H9 (cell line): ENCODE results near the gene COQ10B. TPM values are rescaled to one million over a fixed set of nuclear protein-coding genes. Genes with fewer than 3 reads are reported as not detected.

ENCODE experiments used
- DNase-seq: peaks from one replicate; pipeline ENCODE4 v3.0.0-alpha.2; 2017
- H2AFZ ChIP-seq: one replicate; pipeline ENCODE4 v1.6.1; 2013; ENCODE audit warnings: mild to moderate bottlenecking, low read length, control low read depth, moderate library complexity
- H2AK5ac ChIP-seq: 2 replicates; pipeline ENCODE4 v1.6.1; 2013; ENCODE audit warnings: low read length, control low read depth, mixed read lengths; ENCODE audit not compliant: insufficient read length
- H2BK120ac ChIP-seq: one replicate; pipeline ENCODE4 v1.6.1; 2013; ENCODE audit warnings: low read depth, mild to moderate bottlenecking, low read length, control low read depth, inconsistent platforms; ENCODE audit not compliant: poor library complexity, severe bottlenecking
- H2BK12ac ChIP-seq: 2 replicates; pipeline ENCODE4 v1.6.1; 2013; ENCODE audit warnings: low read length, control low read depth, mixed read lengths, low read depth; ENCODE audit not compliant: insufficient read length
- H2BK15ac ChIP-seq: 2 replicates; pipeline ENCODE4 v1.6.1; 2013; ENCODE audit warnings: low read depth, low read length, control low read depth
- H2BK20ac ChIP-seq: one replicate; pipeline ENCODE4 v1.6.1; 2013; ENCODE audit warnings: low read depth, mild to moderate bottlenecking, low read length, control low read depth, inconsistent platforms; ENCODE audit not compliant: poor library complexity, severe bottlenecking
- H2BK5ac ChIP-seq: 2 replicates; pipeline ENCODE4 v1.6.1; 2013; ENCODE audit warnings: low read length, control low read depth, mixed read lengths; ENCODE audit not compliant: insufficient read length
- H3K14ac ChIP-seq: 2 replicates; pipeline ENCODE4 v1.6.1; 2013; ENCODE audit warnings: low read length, control low read depth; ENCODE audit not compliant: insufficient read depth
- H3K18ac ChIP-seq: 2 replicates; pipeline ENCODE4 v1.6.1; 2013; ENCODE audit warnings: low read depth, mild to moderate bottlenecking, mixed read lengths, low read length, control low read depth; ENCODE audit not compliant: insufficient read length
- H3K23ac ChIP-seq: 2 replicates; pipeline ENCODE4 v1.6.1; 2013; ENCODE audit warnings: low read length, control low read depth, mixed read lengths, low read depth; ENCODE audit not compliant: insufficient read length
- H3K23me2 ChIP-seq: 2 replicates; pipeline ENCODE4 v1.6.1; 2013; ENCODE audit warnings: low read depth, mild to moderate bottlenecking, mixed read lengths, low read length, control low read depth; ENCODE audit not compliant: insufficient read length, poor library complexity, severe bottlenecking
- H3K27ac ChIP-seq: 2 replicates; pipeline ENCODE4 v1.5.1; 2013; ENCODE audit warnings: low read length, control low read depth, mixed read lengths, low read depth; ENCODE audit not compliant: insufficient read length
- H3K27me3 ChIP-seq: 2 replicates; pipeline ENCODE4 v1.6.1; 2013; ENCODE audit warnings: low read length, control low read depth, inconsistent platforms; ENCODE audit not compliant: insufficient read depth
- H3K4ac ChIP-seq: 2 replicates; pipeline ENCODE4 v1.6.1; 2013; ENCODE audit warnings: low read depth, mild to moderate bottlenecking, control low read depth, inconsistent platforms, low read length, moderate library complexity
- H3K4me1 ChIP-seq: 2 replicates; pipeline ENCODE4 v1.6.1; 2013; ENCODE audit warnings: low read length, control low read depth, inconsistent platforms; ENCODE audit not compliant: insufficient read depth
- H3K4me2 ChIP-seq: 2 replicates; pipeline ENCODE4 v1.6.1; 2013; ENCODE audit warnings: low read length, control low read depth, mixed read lengths; ENCODE audit not compliant: insufficient read length, insufficient read depth
- H3K56ac ChIP-seq: 2 replicates; pipeline ENCODE4 v1.6.1; 2013; ENCODE audit warnings: low read depth, mild to moderate bottlenecking, mixed read lengths, low read length, control low read depth; ENCODE audit not compliant: insufficient read length
- H3K79me1 ChIP-seq: 2 replicates; pipeline ENCODE4 v1.6.1; 2013; ENCODE audit warnings: low read depth, mild to moderate bottlenecking, moderate library complexity, low read length, control low read depth, inconsistent platforms; ENCODE audit not compliant: insufficient read depth, poor library complexity, severe bottlenecking
- H3K79me2 ChIP-seq: 2 replicates; pipeline ENCODE4 v1.6.1; 2013; ENCODE audit warnings: low read length, control low read depth, inconsistent platforms; ENCODE audit not compliant: insufficient read depth
- H3K9ac ChIP-seq: 2 replicates; pipeline ENCODE4 v1.6.1; 2013; ENCODE audit warnings: low read length, control low read depth, mixed read lengths; ENCODE audit not compliant: insufficient read length; ENCODE audit errors: extremely low read depth
- H3K9me3 ChIP-seq: one replicate; pipeline ENCODE4 v1.6.1; 2013; ENCODE audit warnings: low read depth, low read length, inconsistent platforms; ENCODE audit not compliant: control insufficient read depth
- H3T11ph ChIP-seq: one replicate; pipeline ENCODE4 v1.6.1; 2013; ENCODE audit warnings: mild to moderate bottlenecking, low read length, control low read depth, inconsistent platforms
- H4K20me1 ChIP-seq: one replicate; pipeline ENCODE4 v1.6.1; 2013; ENCODE audit not compliant: control insufficient read depth, insufficient read length, insufficient read depth
- H4K5ac ChIP-seq: 2 replicates; pipeline ENCODE4 v1.6.1; 2013; ENCODE audit warnings: low read depth, mild to moderate bottlenecking, mixed read lengths, low read length, control low read depth; ENCODE audit not compliant: insufficient read length
- H4K8ac ChIP-seq: replicated peaks from 2 replicates; pipeline ENCODE4 v1.6.1; 2013; ENCODE audit warnings: low read length, control low read depth, mixed read lengths, low read depth; ENCODE audit not compliant: insufficient read length
- H4K91ac ChIP-seq: 2 replicates; pipeline ENCODE4 v1.6.1; 2013; ENCODE audit warnings: low read depth, mild to moderate bottlenecking, moderate library complexity, mixed read lengths, low read length, control low read depth; ENCODE audit not compliant: insufficient read length
- H3K27ac Mint-ChIP-seq, 3 experiments: 2 replicates in 2 of 3; 3 replicates in 1 of 3; pipeline ENCODE4 v1.8.0; 2020 to 2021; ENCODE audit warnings: mixed read lengths in 3 of 3, mild to moderate bottlenecking in 1 of 3, moderate library complexity in 1 of 3
- H3K27me3 Mint-ChIP-seq: 2 replicates; pipeline ENCODE4 v1.8.0; 2021; ENCODE audit warnings: low read depth, mild to moderate bottlenecking, moderate library complexity, mixed read lengths
- H3K36me3 Mint-ChIP-seq, 3 experiments: 2 replicates in 2 of 3; 3 replicates in 1 of 3; pipeline ENCODE4 v1.8.0; 2020 to 2021; ENCODE audit warnings: low read depth in 3 of 3, mixed read lengths in 3 of 3; ENCODE audit not compliant: insufficient read depth in 1 of 3
- H3K4me1 Mint-ChIP-seq, 2 experiments: 2 replicates each; pipeline ENCODE4 v1.8.0; 2020; ENCODE audit warnings: mixed read lengths in 2 of 2
- H3K4me3 Mint-ChIP-seq, 2 experiments: 2 replicates in 1 of 2; 3 replicates in 1 of 2; pipeline ENCODE4 v1.8.0; 2020 to 2021; ENCODE audit warnings: mild to moderate bottlenecking in 2 of 2, mixed read lengths in 2 of 2, moderate library complexity in 1 of 2
- H3K9me3 Mint-ChIP-seq, 2 experiments: 2 replicates in 1 of 2; 3 replicates in 1 of 2; pipeline ENCODE4 v1.8.0; 2020; ENCODE audit warnings: mild to moderate bottlenecking in 2 of 2, mixed read lengths in 2 of 2, moderate library complexity in 1 of 2
- CTCF ChIP-seq: fragments of 200-600 bp; sonication (generic); conservative IDR thresholded peaks from 3 replicates; pipeline ENCODE4 v1.8.0; 2021; ENCODE audit warnings: antibody characterized with exemption, mild to moderate bottlenecking
- total RNA-seq: library from RNA; stranded (reverse); gene quantifications from 2 replicates; pipeline ENCODE4 v1.2.1, GENCODE V29; 2021

COQ10B gene
- total RNA-seq, 1 experiment from 2014 or later, result 16.2 TPM

GRCh38 chr2:197496695-197497094 lies 43.3 kb downstream of the COQ10B start:
- no peaks in the 10 kb centered on the region for H3K27me3 Mint-ChIP-seq
- H3K27me3 ChIP-seq, result no peaks in the 10 kb centered on the region
- H2BK12ac ChIP-seq, result no peak overlapping the region
- peak overlapping the region; percentile 76 for H3K4me2 ChIP-seq
- no peak overlapping the region for H3K18ac ChIP-seq
- no peak overlapping the region for H2AFZ ChIP-seq
- H3K23me2 ChIP-seq, result peaks cover 6% of the 10 kb centered on the region
- H3K27ac Mint-ChIP-seq, result peak overlapping the region in 2 of 3 experiments; percentile 68 to 70; a peak in 2 of 7 replicates
- H3K27ac ChIP-seq, result no peak overlapping the region
- H3K79me1 ChIP-seq, result no peaks in the 10 kb centered on the region
- H4K5ac ChIP-seq, result no peak overlapping the region
- TF ChIP-seq CTCF, result no peak
- no peak overlapping the region for H2AK5ac ChIP-seq
- no peak overlapping the region for H4K91ac ChIP-seq
- no peak overlapping the region for H3K14ac ChIP-seq
- peak overlapping the region; percentile 98 to 99 for H3K4me3 Mint-ChIP-seq
- H3K9me3 Mint-ChIP-seq, result no peaks in the 10 kb centered on the region; a peak in 1 of 5 replicates
- no peaks in the 10 kb centered on the region; the same call in 1 of the 2 replicates for H3K4me1 ChIP-seq
- H3T11ph ChIP-seq, result no peak overlapping the region
- DNase-seq, result no peak
- H2BK120ac ChIP-seq, result no peak overlapping the region
- no peak overlapping the region for H2BK15ac ChIP-seq
- H4K8ac ChIP-seq, result no peak overlapping the region
- no peak overlapping the region for H3K23ac ChIP-seq
- H3K79me2 ChIP-seq, result peaks cover 43% of the 10 kb centered on the region; the same call in 1 of the 2 replicates
- H4K20me1 ChIP-seq, result no peaks in the 10 kb centered on the region
- H3K9ac ChIP-seq, result no peak overlapping the region
- no peak overlapping the region for H2BK20ac ChIP-seq
- peaks cover 72 to 87% (median 83%) of the 10 kb centered on the region in 3 experiments for H3K36me3 Mint-ChIP-seq
- H2BK5ac ChIP-seq, result no peak overlapping the region
- H3K9me3 ChIP-seq, result no peaks in the 10 kb centered on the region
- H3K4ac ChIP-seq, result no peak overlapping the region
- H3K4me1 Mint-ChIP-seq, result peaks cover 28 to 34% of the 10 kb centered on the region in 2 experiments
- no peak overlapping the region for H3K56ac ChIP-seq
